H4 (cell line): ENCODE measurements around the gene PTPN6. TPM values are rescaled to one million over a fixed set of nuclear protein-coding genes. Genes with fewer than 3 reads are reported as not detected.
A peak's percentile ranks its signal among the peaks of the same experiment; 100 is the strongest.
"Not testable (repeated sequence)": the region's sequence is repeated elsewhere in the genome, so short reads cannot be mapped to it uniquely, and the experiment has no call there.

ENCODE experiments used
- DNase-seq: peaks from one replicate; pipeline ENCODE4 v3.0.0-alpha.2; 2015; ENCODE audit warnings: low spot score
- total RNA-seq: library from RNA; depleted of rRNA; stranded (reverse); fragments of >200 nt; shearing (Covaris generic); gene quantifications from 2 replicates; pipeline ENCODE4 v1.2.3, GENCODE V29; 2014; rRNA removed

The PTPN6 gene
- total RNA-seq = not detected in 2 replicates

DNA sequence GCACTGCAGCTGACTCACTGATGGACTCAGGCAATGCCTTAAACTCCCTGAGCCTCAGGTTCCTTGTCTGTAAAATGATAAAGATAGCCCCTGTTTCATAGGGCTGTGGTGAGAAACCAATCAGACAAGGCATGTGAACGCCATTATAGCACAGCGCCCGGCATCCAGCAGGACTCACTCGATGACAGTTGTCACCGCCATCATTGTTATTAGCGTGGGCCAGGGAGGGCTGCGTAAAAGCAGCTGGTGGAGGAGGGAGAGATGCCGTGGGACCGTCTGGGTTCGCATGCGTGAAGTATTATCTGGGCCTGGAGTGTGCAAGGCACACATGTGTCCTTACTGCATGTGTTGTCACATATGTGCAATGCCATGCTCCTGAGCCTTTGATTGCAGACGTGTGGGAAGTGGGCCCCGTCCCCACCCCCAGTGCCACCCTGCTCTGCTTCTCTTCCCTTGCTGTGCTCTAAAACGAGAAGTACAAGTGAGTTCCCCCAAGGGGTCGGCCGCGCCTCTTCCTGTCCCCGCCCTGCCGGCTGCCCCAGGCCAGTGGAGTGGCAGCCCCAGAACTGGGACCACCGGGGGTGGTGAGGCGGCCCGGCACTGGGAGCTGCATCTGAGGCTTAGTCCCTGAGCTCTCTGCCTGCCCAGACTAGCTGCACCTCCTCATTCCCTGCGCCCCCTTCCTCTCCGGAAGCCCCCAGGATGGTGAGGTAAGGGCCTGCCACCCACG, at the start of gene PTPN6:
TSS of gene PTPN6 (plus strand) at position 546 of the 730 bp plus-strand sequence. CDS start at position 703, 157 bp downstream.
- DNase-seq = no peak

DNA sequence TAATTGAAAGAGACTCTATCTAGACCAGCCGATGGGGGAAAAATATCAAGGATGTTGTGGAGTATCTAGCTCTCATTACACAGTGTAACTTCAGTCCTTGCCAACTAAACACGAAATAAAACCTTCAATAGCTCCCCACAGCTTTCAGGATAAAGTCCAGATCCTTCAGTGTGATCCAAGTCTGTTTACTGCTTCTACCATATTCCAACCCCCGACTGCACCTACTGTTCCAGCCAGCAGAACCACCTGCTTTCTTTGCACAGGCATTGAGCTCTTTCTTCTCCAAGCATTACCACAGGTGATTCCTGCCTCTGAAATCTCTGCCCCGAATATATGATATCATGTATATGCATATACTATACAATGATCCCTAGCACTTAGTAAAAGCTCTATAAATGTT, 48.7 kb upstream of the PTPN6 start:
- DNase-seq = no peak

DNA sequence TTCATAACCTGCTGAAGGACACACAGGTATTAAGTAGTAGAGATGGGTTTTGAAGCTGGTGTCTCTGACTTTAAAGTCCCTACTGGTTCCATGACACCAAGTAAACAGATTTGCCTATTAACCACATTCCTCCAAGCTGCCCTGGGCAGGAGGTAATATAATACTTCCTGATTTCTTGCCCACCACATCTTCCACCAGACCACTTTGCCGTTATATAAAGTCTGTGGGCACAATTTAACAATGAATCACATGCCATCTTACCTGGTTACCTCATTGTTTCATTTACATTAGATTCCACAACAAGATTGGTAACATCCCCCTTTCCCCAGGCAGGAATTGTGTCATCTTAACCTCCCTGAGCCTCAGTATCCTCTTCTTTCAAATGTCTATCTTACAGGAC, 47.4 kb upstream of the PTPN6 start:
- DNase-seq = peak; percentile 64

DNA sequence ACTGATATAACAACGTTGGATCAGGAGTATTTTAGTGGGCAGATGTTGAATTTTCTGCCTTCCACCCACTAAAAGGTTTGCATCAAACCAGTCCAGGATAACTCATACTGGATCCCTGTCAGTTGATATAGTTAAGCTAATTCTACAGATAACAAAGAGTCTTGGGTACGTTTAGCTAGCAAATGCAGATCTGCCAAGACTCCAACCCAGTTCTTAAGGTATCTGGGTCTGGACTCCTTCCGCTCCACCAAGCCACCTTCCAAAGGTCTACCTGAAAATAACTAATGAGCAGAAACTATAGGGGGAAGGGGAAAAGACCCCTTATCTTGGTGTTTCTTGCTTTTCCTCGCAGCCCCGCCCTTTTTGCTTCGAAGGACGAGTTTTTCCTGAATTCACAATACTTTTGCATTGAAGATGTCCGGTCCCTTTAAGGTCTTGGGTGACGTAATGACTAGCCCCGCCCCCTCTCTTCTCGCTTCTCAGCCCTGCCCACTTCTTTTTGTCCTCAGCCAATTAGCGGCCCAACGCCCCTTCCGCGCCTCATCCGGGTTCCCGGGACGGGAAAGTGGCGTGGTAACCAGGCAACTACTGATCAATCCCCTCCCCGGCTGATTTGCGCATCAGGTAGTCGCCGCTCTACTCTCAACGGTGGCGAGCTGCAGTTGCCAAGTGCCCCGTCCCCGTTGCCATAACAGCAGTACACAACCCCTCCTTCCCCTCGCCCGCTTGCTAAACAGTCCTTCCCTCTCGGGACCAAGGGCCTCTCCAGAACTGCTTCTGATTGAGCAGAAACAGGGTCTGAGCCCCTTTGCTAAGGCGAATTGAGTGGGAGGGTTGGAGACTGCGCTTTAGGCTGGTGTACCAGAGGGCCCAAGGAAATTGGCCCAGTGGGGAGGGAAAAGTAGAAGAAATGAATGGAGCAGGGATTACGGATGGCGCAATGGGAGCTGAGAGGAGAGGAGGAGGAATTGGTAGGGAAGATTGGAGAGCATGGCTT, 46.6 kb upstream of the PTPN6 start, which contains the start of gene LRRC23:
TSS of gene LRRC23 (plus strand) at position 543 of the 997 bp plus-strand sequence. CDS start 812 bp downstream, outside the sequence.
- DNase-seq = peak; percentile 94

DNA sequence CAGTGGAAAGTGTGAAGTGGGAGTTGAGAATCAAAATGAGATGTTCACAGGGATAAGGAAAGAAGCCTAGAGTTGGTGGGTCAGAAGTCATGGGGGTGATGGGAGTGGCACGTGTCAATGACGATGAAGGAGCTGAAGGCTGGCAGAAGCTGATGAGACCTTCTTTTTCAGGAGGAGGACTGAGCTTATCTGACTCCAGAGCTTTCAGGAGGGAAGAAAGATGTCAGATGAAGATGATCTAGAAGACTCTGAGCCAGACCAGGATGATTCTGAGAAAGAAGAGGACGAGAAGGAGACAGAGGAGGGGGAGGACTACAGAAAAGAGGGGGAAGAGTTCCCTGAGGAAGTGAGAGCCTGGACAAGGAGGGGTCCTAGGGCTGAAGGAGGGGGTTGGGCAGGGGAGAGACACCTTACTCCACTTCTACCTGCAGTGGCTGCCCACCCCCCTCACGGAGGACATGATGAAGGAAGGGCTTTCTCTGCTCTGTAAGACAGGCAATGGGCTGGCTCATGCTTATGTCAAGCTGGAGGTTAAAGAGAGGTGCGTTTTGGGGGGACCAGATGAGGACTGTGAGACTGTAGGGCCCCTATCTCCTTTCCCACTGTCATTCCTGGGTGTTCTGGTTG, 45.6 kb upstream of the PTPN6 start:
- DNase-seq = no peak

DNA sequence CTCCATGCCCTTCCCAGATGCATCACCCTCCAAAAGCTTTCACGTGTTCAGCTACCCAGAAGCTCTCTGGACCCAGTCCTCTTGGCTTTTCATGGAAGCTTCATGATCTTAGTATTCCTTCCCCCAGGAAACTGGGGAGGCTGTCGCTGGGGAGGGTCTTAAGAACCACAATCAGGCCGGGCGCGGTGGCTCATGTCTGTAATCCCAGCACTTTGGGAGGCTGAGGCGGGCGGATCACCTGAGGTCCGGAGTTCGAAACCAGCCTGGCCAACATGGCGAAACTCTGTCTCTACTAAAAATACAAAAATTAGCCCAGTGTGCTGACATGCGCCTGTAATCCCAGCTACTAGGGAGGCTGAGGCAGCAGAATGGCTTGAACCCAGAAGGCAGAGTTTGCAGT, 43.0 kb upstream of the PTPN6 start:
- DNase-seq = not testable (repeated sequence)

DNA sequence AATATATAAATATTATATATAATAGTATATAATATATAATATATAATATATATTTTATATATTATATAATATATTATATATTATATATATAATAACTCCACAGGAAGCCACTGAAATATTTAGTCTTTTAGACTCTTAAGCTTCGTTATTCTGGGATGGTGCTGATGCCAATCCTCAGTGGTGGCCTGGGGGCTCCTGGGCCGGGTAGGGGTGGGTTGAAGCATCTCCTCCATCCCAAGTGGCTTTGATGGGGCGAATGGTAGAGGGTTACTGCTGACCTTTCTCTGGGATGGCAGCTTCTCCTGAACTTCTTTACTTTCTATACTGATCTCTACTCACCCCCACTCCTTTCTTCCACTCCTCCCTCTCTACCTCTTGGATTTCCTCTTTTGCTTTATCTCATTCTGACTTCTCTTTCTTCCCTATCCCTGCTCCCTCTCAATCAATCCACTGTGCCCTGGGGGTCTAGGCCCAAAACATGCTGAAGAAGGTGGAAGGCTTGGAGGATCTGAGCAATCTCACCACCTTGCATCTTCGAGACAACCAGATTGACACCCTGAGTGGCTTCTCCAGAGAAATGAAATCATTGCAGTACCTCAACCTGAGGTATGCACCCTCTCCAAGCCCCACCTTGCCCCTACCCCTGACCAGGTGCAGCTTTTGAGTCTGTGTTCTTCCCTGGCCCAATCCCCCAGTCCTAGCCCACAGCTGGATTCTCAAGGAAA, 41.6 kb upstream of the PTPN6 start:
- DNase-seq = no peak

DNA sequence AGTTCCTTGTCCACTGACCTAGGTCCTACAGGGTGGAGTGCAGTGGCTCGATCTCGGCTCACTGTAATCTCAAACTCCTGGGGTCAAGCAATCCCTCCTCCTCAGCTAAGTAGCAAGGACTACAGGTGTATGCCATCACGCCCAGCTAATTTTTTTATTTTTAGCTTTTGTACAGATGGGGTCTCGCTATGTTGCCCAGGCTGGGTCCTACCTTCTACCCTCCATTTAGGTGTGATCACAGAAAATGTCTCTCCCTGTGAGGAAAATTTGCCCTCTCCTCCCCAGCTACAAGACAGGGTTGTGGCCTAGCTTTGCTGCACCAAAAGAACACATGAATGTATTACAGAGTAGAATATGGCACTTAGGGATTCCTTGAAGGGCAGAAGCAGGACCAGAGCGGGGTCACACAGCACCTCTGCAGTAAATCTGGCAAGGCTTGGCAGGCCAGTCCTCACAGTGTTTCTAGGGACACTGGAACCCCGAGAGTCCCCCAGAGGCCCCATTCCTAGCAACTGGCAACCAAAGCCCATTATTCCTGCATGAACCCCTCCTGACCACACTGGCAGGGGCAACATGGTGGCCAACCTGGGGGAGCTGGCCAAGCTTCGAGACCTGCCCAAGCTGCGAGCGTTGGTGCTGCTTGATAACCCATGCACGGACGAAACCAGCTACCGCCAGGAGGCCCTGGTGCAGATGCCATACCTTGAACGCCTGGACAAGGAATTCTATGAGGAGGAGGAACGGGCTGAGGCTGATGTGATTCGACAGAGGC, 38.8 kb upstream of the PTPN6 start:
- no peak for DNase-seq

DNA sequence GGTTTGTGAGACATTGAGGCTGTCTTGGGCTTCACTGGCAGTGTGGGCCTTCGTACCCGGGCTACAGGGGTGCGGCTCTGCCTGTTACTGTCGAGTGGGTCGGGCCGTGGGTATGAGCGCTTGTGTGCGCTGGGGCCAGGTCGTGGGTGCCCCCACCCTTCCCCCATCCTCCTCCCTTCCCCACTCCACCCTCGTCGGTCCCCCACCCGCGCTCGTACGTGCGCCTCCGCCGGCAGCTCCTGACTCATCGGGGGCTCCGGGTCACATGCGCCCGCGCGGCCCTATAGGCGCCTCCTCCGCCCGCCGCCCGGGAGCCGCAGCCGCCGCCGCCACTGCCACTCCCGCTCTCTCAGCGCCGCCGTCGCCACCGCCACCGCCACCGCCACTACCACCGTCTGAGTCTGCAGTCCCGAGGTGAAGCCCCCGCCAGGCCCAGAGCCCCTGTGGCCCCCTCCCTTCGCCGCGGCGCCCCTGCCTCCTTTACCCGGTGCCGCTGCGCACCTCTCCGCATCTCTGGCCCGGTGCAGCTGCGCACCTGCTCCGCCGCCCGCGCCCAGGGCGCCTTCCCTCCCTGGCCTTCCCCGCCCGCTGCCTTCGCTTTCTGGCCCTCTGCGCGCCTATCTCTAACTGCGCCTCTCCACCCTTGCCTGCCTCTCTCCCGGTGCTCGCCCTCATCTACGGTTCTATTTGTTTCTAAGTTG, 36.8 kb upstream of the PTPN6 start, which contains the start of gene ENO2:
TSS of gene ENO2 (plus strand) at position 335 of the 701 bp plus-strand sequence. CDS start 1,253 bp downstream, outside the sequence.
- DNase-seq = peak; percentile 58

DNA sequence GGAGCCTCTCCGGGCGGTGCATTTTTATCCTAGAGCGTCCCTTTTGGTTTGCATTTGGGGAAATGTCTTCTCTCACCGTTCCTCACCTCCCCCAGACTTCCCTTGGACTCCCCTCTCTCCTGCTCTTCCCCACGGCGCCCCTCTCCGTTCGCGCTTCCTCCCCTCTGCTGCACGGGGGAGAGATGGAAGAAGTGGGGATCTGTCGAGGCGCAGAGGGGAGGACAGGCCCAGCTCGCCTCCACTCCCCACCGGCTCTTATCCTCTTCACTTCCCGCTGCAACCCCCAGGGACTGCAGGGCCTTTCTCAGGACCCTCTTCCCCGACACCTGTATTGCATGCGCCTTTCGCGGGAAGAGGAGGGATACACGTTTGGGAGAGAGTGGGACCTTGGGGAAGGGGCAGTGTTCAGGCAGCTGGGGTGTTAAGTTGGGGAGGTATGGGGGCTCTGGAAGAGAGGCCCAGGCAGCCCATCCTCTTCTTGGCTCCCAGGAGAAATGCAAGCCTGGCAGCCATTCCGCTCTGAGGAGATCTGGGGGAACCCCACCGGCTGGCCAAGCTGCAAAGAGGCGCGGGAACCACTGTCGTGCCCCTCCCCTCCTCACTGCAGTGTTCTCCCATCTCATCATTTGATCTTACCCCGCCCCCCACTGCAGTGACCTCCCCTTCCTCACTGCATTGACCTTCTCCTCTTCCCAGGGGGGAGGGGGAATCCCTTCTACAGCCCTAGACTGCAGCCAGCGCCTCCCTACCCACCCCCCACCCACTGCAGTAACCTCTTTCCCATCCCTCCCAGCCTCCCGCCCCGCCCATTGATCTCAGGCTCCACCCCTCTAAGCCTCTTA, 36.0 kb upstream of the PTPN6 start:
- no peak for DNase-seq

DNA sequence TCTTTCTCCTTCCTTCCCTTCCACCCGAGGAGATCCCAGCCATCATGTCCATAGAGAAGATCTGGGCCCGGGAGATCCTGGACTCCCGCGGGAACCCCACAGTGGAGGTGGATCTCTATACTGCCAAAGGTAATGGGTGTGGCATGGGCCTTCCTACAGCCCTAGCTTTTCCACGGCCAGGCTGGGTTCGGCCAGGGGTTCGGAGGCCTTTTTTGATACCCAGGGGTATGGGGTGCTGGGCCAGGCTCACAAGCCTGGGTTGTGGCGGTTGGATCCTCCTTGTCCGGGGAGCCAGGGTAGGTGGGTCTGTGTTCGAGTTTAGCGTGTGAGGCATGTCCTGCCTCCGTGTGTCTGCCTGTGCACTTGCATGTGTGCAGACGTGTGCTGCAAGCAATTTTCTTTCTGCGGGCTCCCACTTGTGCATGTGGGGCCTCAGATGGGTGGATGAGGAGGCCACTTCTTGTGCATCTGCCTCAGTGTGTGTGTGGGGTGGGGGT, 35.3 kb upstream of the PTPN6 start:
- no peak for DNase-seq

DNA sequence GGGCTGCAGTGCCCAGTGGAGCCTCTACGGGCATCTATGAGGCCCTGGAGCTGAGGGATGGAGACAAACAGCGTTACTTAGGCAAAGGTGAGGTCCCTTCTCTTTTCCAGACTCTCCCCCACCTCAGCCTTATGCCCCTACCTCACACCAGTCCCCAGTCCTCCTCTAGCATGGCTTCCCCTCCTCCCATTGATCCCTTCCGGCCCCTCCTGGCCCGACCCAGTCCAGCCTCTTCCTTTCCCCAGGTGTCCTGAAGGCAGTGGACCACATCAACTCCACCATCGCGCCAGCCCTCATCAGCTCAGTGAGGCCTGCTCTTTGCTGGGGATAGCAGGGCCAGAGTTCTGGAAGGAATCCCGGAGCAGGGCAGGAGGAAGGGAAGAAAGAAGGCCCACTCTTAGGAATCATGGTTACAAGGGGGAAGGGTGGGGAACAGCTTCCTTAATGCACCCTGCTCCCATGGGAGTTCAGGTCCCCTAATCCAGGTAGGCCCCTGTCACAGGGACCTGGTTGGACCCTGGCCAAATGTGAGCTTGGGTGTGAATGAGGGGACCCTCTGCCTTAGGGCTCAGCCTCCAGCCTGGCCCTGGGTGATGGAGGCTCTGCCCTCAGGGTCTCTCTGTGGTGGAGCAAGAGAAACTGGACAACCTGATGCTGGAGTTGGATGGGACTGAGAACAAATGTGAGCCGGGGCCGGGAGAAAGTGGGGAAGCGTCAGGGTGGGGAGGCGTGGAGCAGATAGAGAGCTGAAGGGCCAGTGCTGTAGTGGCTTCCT, 34.5 kb upstream of the PTPN6 start:
- DNase-seq = no peak

DNA sequence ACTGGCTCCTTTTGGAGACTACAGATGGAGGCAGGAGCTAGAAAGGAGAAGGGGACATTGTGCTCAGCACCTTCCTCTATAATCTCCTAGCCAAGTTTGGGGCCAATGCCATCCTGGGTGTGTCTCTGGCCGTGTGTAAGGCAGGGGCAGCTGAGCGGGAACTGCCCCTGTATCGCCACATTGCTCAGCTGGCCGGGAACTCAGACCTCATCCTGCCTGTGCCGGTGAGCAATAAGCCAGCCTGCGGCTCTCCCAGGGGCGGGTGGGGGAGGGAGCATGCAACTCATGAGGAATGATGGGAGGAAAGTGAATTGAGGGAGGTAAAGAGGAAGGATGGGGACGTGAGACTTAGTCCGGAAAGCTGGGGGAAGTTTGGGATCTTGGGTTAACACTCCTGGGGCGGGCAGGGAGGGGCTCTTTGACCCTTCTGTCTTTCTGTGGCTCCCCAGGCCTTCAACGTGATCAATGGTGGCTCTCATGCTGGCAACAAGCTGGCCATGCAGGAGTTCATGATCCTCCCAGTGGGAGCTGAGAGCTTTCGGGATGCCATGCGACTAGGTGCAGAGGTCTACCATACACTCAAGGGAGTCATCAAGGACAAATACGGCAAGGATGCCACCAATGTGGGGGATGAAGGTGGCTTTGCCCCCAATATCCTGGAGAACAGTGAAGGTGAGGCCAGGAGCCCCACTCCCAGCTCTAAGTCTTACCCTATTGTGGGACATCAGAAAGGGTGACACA, 33.5 kb upstream of the PTPN6 start:
- no peak for DNase-seq

DNA sequence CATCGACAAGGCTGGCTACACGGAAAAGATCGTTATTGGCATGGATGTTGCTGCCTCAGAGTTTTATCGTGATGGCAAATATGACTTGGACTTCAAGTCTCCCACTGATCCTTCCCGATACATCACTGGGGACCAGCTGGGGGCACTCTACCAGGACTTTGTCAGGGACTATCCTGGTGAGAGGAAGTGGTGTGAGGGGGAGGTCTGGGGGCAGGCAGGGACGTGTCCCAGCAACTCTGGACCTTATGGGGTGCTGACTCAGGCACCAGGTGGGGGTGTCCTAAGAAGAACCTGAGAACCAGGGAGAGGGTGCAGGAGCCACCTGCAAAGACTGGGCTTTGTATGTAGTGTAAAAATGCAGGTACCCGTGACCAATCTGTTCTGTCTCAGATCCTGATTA, 31.6 kb upstream of the PTPN6 start:
- no peak for DNase-seq

DNA sequence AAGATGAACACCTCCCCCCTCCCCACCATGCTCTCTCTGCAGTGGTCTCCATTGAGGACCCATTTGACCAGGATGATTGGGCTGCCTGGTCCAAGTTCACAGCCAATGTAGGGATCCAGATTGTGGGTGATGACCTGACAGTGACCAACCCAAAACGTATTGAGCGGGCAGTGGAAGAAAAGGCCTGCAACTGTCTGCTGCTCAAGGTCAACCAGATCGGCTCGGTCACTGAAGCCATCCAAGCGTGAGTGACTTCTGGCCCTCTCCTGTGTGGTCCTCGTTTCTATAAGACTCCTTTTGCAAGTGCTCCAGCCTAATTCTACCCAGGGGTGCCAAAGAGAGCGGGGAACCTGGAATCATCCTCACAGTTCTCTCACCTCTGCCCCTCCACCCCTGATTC, 29.6 kb upstream of the PTPN6 start:
- DNase-seq = no peak

DNA sequence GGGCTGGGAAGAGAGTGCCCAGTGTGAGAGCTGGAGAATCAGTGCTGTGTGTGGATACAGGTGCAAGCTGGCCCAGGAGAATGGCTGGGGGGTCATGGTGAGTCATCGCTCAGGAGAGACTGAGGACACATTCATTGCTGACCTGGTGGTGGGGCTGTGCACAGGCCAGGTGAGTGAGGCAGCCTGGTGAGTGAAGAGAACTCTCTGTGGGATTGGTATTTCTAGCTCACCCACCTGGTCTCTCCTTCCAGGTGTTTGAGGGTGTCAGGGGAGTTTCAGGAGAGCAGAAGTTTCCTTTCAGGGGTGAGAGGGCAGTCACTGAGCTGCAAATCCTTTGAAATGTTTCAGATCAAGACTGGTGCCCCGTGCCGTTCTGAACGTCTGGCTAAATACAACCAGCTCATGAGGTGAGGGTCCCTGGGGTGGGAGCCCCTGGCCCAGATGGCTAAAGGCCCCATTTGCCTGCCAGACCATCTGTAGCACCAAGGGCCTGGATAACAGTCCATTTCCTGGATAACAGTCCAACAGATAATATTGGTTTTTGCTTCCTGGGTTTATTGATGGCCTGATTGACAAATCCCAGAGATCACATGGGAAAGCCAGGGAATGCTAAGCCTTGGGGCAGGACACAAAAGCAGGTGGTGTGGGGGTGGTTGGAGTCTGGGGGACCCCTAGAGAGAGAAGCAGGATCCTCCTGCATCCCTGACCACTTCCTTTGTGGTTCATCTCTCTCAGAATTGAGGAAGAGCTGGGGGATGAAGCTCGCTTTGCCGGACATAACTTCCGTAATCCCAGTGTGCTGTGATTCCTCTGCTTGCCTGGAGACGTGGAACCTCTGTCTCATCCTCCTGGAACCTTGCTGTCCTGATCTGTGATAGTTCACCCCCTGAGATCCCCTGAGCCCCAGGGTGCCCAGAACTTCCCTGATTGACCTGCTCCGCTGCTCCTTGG, 28.9 kb upstream of the PTPN6 start:
- no peak for DNase-seq
